ENCODE measurements around the gene TMSB10. TPM values are rescaled to one million over a fixed set of nuclear protein-coding genes. Genes with fewer than 3 reads are reported as not detected.
"Not testable (repeated sequence)": the region's sequence is repeated elsewhere in the genome, so short reads cannot be mapped to it uniquely, and the experiment has no call there.

TMSB10 gene
- total RNA-seq, 4 donors from 2014 or later, result 2,239 to 4,093 (median 3,173) TPM

DNA sequence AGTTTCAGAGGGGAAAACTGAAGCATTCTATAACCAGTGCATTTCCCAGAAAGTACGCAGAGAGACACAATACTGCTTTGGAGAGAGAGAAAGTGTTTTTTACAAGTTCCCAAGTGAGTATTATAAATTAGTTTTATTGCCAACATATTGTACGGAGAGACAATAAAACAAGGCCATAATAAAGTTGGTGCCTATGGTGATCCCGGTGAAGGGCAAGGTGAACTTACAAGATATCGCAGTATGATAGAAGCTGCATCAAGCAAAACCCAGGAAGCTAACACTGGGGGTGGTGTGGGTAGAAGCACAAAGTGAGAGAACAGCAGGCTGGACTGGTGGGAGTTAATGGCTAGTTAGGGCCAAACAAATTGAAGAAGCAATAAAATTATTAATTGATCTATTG lies 7.5 kb downstream of the TMSB10 start:
- no peaks in the 10 kb centered on the region for H3K36me3 ChIP-seq

DNA sequence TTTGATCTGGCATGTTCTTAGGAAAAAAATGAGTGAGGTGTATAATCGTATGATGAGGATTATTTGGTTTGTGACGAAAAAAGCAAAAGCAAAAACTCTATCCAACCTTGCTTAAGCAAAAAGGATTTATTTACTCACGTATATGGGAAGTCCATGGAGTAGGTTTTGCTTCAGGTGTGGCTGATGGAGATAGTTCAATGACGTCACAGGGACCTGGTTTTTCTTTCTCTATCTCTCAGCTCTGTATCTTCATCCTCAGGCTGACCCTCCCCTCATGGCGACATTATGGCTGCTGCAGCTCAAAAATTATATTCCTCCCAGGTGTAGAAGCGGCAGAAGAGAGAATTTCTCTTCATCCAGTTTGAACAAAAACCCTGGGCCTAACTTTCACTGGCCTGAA lies 8.9 kb downstream of the TMSB10 start:
- DNase-seq, result no peak
- no peaks in the 10 kb centered on the region for H3K27me3 ChIP-seq
- TF ChIP-seq POLR2A (IDR thresholded peaks at IDR 0.05), result no peak
- TF ChIP-seq, protein P1, sequence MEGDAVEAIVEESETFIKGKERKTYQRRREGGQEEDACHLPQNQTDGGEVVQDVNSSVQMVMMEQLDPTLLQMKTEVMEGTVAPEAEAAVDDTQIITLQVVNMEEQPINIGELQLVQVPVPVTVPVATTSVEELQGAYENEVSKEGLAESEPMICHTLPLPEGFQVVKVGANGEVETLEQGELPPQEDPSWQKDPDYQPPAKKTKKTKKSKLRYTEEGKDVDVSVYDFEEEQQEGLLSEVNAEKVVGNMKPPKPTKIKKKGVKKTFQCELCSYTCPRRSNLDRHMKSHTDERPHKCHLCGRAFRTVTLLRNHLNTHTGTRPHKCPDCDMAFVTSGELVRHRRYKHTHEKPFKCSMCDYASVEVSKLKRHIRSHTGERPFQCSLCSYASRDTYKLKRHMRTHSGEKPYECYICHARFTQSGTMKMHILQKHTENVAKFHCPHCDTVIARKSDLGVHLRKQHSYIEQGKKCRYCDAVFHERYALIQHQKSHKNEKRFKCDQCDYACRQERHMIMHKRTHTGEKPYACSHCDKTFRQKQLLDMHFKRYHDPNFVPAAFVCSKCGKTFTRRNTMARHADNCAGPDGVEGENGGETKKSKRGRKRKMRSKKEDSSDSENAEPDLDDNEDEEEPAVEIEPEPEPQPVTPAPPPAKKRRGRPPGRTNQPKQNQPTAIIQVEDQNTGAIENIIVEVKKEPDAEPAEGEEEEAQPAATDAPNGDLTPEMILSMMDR (IDR thresholded peaks at IDR 0.05), result no peak
- intact Hi-C loops (cut with DNase I), result no loop called here
- peaks cover 0 to 4% (median 3%) of the 10 kb centered on the region in 3 donors for H3K4me1 ChIP-seq
- H3K9me3 ChIP-seq, result no peaks in the 10 kb centered on the region
- no peaks in the 10 kb centered on the region for H3K36me3 ChIP-seq
- H3K4me3 ChIP-seq, result no peak overlapping the region
- no peak overlapping the region for H3K27ac ChIP-seq
- WGBS, 2 donors, result 85 to 89% methylated on average over 6 of the region's 6 CpGs

More for the DNA sequence above, 7.5 kb downstream of the TMSB10 start:
- Histone ChIP-seq H3K27ac (no peak overlapping the region), H3K27me3 (no peaks in the 10 kb centered on the region), H3K4me1 (peaks cover 3 to 12% (median 7%) of the 10 kb centered on the region in 3 donors), H3K4me3 (no peak overlapping the region), H3K9me3 (no peaks in the 10 kb centered on the region)
- 92 to 95% methylated on average over 4 of the region's 4 CpGs for WGBS, 2 donors
- TF ChIP-seq POLR2A (IDR thresholded peaks at IDR 0.05), result no peak
- TF ChIP-seq, protein P1 (IDR thresholded peaks at IDR 0.05), result no peak
- no peak for DNase-seq
- intact Hi-C loops (cut with DNase I), result no loop called here

DNA sequence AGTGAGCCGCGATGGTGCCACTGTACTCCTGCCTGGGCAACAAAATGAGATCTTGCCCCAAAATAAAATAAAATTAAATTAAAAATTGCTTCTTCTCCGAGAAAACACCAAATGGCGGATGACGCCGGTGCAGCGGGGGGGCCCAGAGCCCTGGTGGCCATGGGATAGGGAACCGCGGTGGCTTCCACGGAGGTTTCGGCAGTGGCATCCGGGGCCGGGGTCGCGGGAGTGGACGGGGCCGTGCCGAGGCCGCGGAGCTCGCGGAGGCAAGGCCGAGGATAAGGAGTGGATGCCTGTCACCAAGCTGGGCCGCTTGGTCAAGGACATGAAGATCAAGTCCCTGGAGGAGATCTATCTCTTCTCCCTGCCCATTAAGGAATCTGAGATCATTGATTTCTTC lies 10.2 kb downstream of the TMSB10 start:
- H3K27me3 ChIP-seq; H3K4me3 ChIP-seq; H3K9me3 ChIP-seq; DNase-seq; H3K27ac ChIP-seq; H3K36me3 ChIP-seq; intact Hi-C loops (cut with DNase I): not testable (repeated sequence)
- WGBS, 2 donors, result 95% methylated on average over 24 of the region's 24 CpGs
- H3K4me1 ChIP-seq, result peaks cover 6 to 17% (median 11%) of the 10 kb centered on the region in 3 donors

GRCh38 chr2:84917821-84918220 lies 12.4 kb downstream of the TMSB10 start:
- H3K9me3 ChIP-seq; H3K27me3 ChIP-seq; H3K4me3 ChIP-seq; H3K27ac ChIP-seq; intact Hi-C loops (cut with DNase I); H3K36me3 ChIP-seq; DNase-seq: not testable (repeated sequence)
- 89 to 93% methylated on average over 5 of the region's 5 CpGs for WGBS, 2 donors
- peaks cover 6 to 17% (median 11%) of the 10 kb centered on the region in 3 donors for H3K4me1 ChIP-seq

DNA sequence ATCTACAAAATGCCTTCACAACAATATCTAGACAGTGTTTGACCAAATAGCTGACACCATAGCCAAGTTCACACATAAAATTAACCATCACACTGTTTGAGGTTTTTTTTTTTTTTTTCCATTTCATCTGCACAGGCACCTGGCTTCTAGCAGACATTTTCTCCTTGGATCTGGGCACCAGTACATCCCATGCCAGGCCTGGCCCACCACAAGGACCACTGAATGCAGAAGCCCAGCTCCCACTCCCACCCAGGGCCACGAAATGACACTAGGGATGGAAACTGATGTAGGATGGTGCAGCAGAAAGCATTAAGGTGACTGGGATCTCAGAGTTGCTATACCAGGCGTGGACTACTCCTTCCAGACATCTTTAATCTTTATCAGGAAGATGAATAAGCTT lies 13.0 kb downstream of the TMSB10 start:
- peaks cover 6 to 17% (median 11%) of the 10 kb centered on the region in 3 donors for H3K4me1 ChIP-seq
- intact Hi-C loops (cut with DNase I), result no loop called here
- no peak overlapping the region for H3K27ac ChIP-seq
- 81 to 83% methylated on average over 2 of the region's 2 CpGs for WGBS, 2 donors
- no peaks in the 10 kb centered on the region for H3K9me3 ChIP-seq
- no peaks in the 10 kb centered on the region for H3K36me3 ChIP-seq
- TF ChIP-seq, protein P1 (IDR thresholded peaks at IDR 0.05), result no peak
- TF ChIP-seq POLR2A (IDR thresholded peaks at IDR 0.05), result no peak
- H3K4me3 ChIP-seq, result no peak overlapping the region
- no peak for DNase-seq
- H3K27me3 ChIP-seq, result no peaks in the 10 kb centered on the region

GRCh38 chr2:84919885-84920580 lies 14.6 kb downstream of the TMSB10 start:
- no peaks in the 10 kb centered on the region for H3K36me3 ChIP-seq
- 7 to 16% methylated on average over 7 of the region's 7 CpGs for WGBS, 2 donors
- H3K9me3 ChIP-seq, result no peaks in the 10 kb centered on the region
- H3K27ac ChIP-seq, result peak overlapping the region; percentile 71 to 90 (median 82)
- intact Hi-C loops (cut with DNase I), result loop anchor here (10.0 kb wide), 1 partner anchor 425 kb away; no protein-coding TSS in a partner anchor
- H3K27me3 ChIP-seq, result no peaks in the 10 kb centered on the region
- peaks cover 16 to 31% (median 18%) of the 10 kb centered on the region in 3 donors for H3K4me1 ChIP-seq
- TF ChIP-seq, protein P1 (IDR thresholded peaks at IDR 0.05), result no peak
- TF ChIP-seq POLR2A (IDR thresholded peaks at IDR 0.05), result no peak
- DNase-seq, result no peak
- H3K4me3 ChIP-seq, result peak overlapping the region in 1 of 4 donors; percentile 41
